ENCODE data around the gene CEP170.
A peak's percentile ranks its signal among the peaks of the same experiment; 100 is the strongest.

- TF ChIP-seq CTCF (IDR thresholded peaks at IDR 0.05) (peak in 1 of 3 experiments; percentile 39), POLR2A (IDR thresholded peaks at IDR 0.05) (peak; percentile 27)
These were observed 153.5 kb downstream of the CEP170 start for GRCh38 chr1:243101551-243102050.

All from testis (tissue), 2 donors.